T-helper 2 cell treated with Interferon-gamma antibody and Interleukin-4, amounts not matched to agents 5 μg/mL and 100 μg/mL, for 36 hours (primary cell): ENCODE measurements around the gene CCDC183.
"Not testable (repeated sequence)": the region's sequence is repeated elsewhere in the genome, so short reads cannot be mapped to it uniquely, and the experiment has no call there.

ENCODE experiments used
- DNase-seq: peaks from one replicate; pipeline ENCODE4 v3.0.0; 2021; ENCODE audit warnings: low spot score
- H3K27ac Mint-ChIP-seq: one replicate; pipeline ENCODE4 v1.8.0; 2021; ENCODE audit warnings: mild to moderate bottlenecking, mixed read lengths
- H3K27me3 Mint-ChIP-seq: one replicate; pipeline ENCODE4 v1.8.0; 2021; ENCODE audit warnings: low read depth, mixed read lengths
- H3K36me3 Mint-ChIP-seq: one replicate; pipeline ENCODE4 v1.8.0; 2021; ENCODE audit warnings: low read depth, mixed read lengths
- H3K4me1 Mint-ChIP-seq: one replicate; pipeline ENCODE4 v1.8.0; 2021; ENCODE audit warnings: low read depth, mixed read lengths
- H3K4me3 Mint-ChIP-seq: one replicate; pipeline ENCODE4 v1.8.0; 2022; ENCODE audit warnings: mild to moderate bottlenecking, moderate library complexity, mixed read lengths
- H3K9me3 Mint-ChIP-seq: one replicate; pipeline ENCODE4 v1.8.0; 2021; ENCODE audit warnings: mixed read lengths

Gene CCDC183

DNA sequence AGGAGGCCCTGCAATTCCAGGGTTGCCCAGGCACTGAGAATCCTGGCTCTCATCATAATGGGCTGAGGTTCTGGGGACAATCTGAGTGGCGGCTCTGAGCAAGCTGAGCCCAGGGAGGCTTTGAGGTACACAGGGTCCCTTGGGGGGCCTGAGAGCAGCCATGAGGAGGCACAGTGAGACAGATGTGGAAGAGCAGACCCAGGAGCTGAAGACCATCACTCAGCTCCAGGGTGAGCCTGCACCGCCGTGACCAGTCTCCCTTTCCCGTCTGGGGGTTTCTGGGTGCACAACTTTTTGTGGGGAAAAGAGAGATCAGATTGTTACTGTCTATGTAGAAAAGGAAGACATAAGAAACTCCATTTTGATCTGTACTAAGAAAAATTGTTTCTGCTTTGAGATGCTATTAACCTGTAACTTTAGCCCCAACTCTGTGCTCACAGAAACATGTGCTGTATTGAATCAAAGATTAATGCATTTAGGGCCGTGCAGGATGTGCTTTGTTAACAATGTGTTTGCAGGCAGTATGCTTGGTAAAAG is at the start of gene CCDC183:
Gene CCDC183, plus strand, starts transcription at position 101 of the 537 bp plus-strand sequence. Its CDS starts 60 bp downstream, at position 161.
- Mint-ChIP-seq H3K9me3 (no peaks in the 10 kb centered on the region), H3K27me3 (peaks cover 28% of the 10 kb centered on the region), H3K4me3 (no peak within 1 kb of the TSS), H3K4me1 (peaks cover 20% of the 10 kb centered on the region), H3K27ac (no peak within 1 kb of the TSS), H3K36me3 (peaks cover 3% of the 10 kb centered on the region)
- no peak for DNase-seq

DNA sequence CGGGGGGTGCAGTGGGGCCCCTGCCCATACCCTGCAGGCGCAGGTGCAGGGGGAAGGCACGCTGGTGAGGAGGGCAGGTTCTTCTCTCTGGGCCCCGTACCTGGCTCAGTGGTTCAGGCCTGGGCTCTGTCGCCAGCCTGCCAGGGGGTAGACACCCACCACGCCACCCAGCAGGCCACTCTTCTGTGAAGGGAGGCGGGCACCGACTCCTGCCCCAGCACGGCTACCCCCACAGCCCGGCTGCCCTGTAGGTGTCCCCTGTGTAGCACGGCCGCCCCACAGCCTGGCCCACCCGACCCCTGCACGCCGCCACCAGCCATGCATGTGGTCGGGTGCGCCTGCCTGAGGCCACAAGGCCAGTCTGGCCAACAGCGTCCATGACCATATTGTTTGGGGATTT is 49.5 kb upstream of the CCDC183 start:
- Mint-ChIP-seq H3K9me3 (peaks cover 2% of the 10 kb centered on the region), H3K4me1 (peaks cover 6% of the 10 kb centered on the region), H3K4me3 (no peak overlapping the region), H3K36me3 (no peaks in the 10 kb centered on the region), H3K27ac (no peak overlapping the region), H3K27me3 (peaks cover 6% of the 10 kb centered on the region)
- no peak for DNase-seq

DNA sequence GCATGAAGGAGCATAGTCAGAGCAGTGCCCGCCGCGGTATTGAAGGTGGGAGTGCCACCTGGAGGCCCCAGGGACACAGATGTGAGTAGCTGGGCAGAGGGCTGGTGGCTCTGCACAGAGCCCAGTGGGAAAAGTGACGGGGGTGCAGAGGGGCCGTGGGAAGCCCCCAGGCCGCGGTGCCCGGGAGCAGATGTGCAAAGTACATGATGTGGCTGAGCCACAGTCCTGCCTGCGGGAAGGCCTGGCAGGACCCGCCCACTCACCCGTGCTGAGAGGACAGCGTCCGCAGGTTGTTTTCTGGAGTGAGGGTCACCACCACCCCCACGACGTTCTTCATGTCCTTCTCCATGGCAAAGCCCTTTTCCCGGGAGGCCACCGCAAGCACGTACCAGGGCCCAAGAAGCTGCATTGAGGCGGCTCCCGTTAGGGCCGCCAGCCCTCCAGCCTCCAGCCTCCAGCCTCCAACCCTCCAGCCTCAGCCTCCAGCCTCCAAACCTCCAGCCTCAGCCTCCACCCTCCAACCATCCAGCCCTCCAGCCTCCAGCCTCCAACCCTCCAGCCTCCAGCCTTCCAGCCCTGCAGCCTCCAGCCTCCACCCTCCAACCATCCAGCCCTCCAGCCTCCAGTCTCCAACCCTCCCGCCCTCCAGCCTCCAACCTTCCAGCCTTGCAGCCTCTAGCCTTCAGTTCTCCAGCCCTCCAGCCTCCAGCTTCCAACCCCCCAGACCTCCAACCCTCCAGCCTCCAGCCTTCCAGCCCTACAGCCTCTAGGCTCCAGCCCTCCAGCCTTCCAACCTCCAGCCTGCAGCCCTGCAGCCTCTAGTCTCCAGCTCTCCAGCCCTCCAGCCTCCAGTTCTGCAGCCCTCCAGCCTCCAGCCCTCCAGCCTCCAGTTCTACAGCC is 48.7 kb upstream of the CCDC183 start:
- Mint-ChIP-seq H3K4me3 (no peak overlapping the region), H3K27ac (peak overlapping the region; percentile 7), H3K27me3 (peaks cover 4% of the 10 kb centered on the region), H3K36me3 (peaks cover 1% of the 10 kb centered on the region), H3K4me1 (peaks cover 6% of the 10 kb centered on the region), H3K9me3 (peaks cover 10% of the 10 kb centered on the region)
- DNase-seq = no peak

DNA sequence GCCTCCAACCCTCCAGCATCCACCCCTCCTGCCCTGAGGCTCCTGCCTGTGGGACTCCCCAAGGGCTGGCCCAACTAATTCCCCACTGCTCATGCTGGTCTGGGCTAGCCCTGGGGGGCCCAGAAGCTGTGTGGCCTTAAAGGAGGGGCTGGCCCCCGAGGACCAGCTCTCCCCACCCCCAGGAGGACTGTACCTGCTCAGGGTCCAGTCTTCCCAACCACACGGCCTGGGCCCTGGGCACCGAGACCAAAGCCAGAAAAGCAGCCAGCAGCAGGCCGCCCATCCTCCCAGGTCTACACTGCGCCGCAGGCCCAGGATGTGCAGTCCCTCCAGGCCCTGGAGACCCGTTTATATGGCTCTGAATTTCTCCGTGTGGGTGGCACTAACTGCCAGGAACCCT is 47.9 kb upstream of the CCDC183 start, which contains the start of gene LCN6:
Gene LCN6, minus strand, starts transcription at position 325 of the 400 bp plus-strand sequence. Its CDS starts 42 bp downstream, at position 283.
- H3K36me3 Mint-ChIP-seq = peaks cover 2% of the 10 kb centered on the region
- H3K27ac Mint-ChIP-seq = peak within 1 kb of the TSS; percentile 7
- DNase-seq = no peak
- peaks cover 16% of the 10 kb centered on the region for H3K9me3 Mint-ChIP-seq
- peaks cover 4% of the 10 kb centered on the region for H3K27me3 Mint-ChIP-seq
- peaks cover 6% of the 10 kb centered on the region for H3K4me1 Mint-ChIP-seq
- no peak within 1 kb of the TSS for H3K4me3 Mint-ChIP-seq

DNA sequence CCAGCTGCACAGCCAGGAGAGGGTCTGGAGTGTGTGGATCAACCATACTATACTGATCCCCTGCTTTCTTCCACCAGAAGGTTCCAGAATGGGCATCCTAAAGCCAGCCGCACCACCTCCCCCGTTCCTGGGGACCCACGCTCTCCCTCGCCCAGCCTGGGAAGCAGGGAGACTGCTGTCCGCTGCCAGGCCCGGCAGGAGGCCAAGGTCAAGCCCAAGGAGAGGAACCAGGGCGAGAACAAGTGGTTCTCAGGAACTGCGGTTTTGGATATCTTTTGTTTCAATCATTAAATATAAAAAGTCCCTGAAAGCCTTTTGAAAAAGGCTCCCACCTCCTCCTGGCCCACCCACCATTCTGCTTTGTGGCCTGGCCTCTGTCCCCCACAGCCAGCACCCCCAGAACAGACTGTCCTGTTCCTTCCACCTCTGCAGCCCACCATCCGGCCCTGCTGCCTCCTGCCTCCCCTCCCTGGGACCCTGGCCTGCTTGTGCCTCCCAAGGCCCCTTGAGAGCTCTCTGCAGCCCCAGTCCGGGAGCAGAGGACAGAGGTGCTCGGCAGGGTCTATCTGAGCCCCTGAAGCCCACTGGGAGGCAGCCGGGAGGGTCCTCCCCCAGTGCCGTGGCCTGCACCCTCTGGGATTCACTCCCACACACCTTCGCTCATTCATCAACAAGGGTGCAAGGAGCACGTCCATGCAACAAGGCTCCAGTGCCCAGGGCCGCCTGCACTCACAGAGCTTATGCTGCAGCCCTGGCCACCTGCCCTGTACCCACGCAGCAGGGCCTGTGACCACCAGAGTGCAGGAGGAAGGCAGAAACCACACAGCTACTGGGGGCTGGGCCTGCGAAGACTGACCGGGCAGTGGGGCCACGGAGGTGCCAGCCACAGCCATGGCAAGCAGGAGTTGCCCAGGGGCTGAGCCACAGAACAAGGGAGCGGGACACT is 47.2 kb upstream of the CCDC183 start:
- Mint-ChIP-seq H3K9me3 (peaks cover 16% of the 10 kb centered on the region), H3K36me3 (peaks cover 2% of the 10 kb centered on the region), H3K4me3 (no peak overlapping the region), H3K27ac (no peak overlapping the region), H3K4me1 (peaks cover 6% of the 10 kb centered on the region), H3K27me3 (peaks cover 1% of the 10 kb centered on the region)
- no peak for DNase-seq

DNA sequence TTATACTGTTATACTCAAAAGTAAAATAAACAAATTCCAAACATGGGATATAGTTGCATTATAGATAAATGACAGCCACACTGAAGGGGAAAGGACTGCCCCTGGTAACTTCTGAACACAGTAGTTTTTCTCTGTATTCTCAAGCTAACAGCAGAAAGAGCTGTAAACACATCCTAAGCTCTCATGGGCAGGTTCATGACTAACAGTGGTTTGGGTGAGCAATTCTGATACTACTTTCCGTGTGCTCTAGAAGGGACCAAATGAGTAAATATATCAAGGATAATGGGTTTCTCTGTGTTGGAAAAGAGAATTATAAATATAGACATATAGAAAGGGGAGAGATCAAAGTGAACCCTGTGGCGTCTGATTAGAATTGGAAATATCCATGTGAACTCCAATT is 45.6 kb upstream of the CCDC183 start:
- no peak overlapping the region for H3K27ac Mint-ChIP-seq
- peaks cover 2% of the 10 kb centered on the region for H3K36me3 Mint-ChIP-seq
- H3K27me3 Mint-ChIP-seq = peaks cover 1% of the 10 kb centered on the region
- no peak overlapping the region for H3K4me3 Mint-ChIP-seq
- peak; percentile 29 for DNase-seq
- peaks cover 6% of the 10 kb centered on the region for H3K4me1 Mint-ChIP-seq
- peaks cover 18% of the 10 kb centered on the region for H3K9me3 Mint-ChIP-seq

DNA sequence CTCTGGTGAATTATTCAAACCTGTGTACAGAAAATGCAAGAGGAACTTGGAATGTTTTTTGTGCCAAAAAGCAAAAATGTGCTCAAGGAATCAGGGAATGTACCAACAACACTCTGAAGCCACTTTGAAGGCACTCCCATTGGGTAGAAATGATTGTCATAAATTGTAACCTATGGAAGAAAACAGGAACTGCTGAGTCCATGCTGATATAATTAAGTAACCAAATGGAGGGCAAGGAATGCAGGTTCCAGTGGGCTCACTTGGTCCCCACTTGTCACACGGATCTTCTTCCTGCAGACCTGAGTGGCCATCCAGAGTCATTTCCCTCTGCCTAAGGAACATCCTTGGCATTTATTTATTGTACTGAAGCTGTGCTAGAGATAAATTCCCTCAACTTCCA is 44.9 kb upstream of the CCDC183 start:
- no peak for DNase-seq
- Mint-ChIP-seq H3K27me3 (peaks cover 1% of the 10 kb centered on the region), H3K36me3 (peaks cover 2% of the 10 kb centered on the region), H3K4me1 (peaks cover 6% of the 10 kb centered on the region), H3K9me3 (peaks cover 25% of the 10 kb centered on the region), H3K27ac (no peak overlapping the region), H3K4me3 (no peak overlapping the region)

DNA sequence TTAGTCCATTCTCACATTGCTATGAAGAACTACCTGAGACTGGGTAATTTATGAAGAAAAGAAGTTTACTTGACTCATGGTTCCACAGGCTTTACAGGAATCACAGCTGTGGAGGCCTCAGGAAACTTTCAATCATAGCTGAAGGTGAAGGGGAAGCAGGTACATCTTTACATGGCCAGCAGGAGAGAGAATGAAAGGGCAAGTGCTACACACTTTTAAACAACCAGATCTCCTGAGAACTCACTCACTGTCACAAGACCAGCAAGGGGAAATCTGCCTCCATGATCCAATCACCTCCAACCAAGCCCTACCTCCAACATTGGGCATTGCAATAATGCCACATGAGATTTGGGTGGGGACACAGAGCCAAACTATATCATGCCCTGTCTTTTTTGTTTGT is 44.3 kb upstream of the CCDC183 start:
- Mint-ChIP-seq H3K27ac (no peak overlapping the region), H3K4me1 (peaks cover 6% of the 10 kb centered on the region), H3K9me3 (peaks cover 30% of the 10 kb centered on the region), H3K36me3 (peaks cover 2% of the 10 kb centered on the region), H3K4me3 (no peak overlapping the region), H3K27me3 (peaks cover 1% of the 10 kb centered on the region)
- DNase-seq = no peak

DNA sequence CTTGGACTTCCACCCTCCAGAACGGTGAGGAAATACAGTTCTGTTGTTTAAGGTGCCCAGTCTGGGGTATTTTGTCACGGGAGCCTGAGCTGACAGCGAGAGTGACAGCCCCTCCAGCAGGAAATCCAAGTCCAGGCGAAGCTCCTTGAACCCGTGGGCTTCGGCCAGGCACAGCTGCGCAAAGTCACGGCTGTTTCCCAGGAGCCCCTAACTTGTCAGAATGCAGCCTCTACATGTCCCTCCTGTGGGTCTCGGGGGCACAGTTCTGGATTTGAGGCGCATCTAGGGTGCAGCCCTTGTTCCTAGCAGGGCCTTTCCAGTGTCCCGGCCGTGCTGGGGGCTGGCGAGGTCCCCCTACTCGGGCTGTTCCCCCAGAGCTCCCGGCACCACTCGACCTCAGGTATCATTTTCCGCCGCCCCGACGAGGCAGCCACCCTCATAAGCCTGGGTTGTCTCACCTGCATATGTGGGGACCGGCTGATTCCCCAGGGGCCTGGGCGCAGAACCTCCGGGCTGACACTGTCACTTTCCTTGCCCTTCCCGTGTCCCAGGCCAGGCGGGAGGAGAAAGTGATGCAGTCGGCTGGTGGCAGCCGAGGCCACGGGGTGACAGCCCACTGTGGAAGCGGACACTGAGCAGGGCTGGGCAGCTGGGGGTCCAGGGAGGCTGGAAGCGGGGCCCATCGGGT is 42.6 kb upstream of the CCDC183 start:
- Mint-ChIP-seq H3K4me1 (peaks cover 6% of the 10 kb centered on the region), H3K4me3 (no peak overlapping the region), H3K27me3 (peaks cover 1% of the 10 kb centered on the region), H3K27ac (no peak overlapping the region), H3K9me3 (peaks cover 30% of the 10 kb centered on the region), H3K36me3 (peaks cover 2% of the 10 kb centered on the region)
- no peak for DNase-seq

DNA sequence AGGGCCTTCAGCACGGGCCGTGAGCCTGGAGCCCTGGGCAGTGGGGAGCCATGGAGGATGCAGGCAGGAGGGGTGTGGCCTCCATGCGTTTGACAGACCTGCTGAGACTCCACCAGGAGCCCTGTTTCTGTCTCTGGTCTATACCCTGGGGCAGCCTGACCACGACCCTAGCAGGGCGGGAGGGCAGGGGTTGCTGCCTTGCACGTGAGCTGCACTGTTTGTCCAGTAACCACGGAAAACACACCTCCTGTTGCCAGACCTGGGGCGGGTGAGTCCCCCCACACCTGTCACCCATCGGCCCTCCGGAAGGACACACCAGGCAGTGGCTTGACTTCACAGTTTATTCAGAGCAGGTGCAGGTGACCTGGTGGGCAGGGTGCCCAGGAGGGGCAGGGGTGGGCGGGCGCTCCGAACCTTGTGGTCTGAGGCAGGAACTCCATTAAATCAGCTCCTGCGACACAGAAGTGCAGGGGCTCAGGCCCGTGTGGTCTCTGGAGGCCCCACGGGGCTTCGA is 42.0 kb upstream of the CCDC183 start:
- H3K27ac Mint-ChIP-seq = no peak overlapping the region
- DNase-seq = no peak
- H3K4me1 Mint-ChIP-seq = peaks cover 6% of the 10 kb centered on the region
- no peak overlapping the region for H3K4me3 Mint-ChIP-seq
- H3K27me3 Mint-ChIP-seq = peaks cover 1% of the 10 kb centered on the region
- peaks cover 2% of the 10 kb centered on the region for H3K36me3 Mint-ChIP-seq
- peaks cover 30% of the 10 kb centered on the region for H3K9me3 Mint-ChIP-seq

DNA sequence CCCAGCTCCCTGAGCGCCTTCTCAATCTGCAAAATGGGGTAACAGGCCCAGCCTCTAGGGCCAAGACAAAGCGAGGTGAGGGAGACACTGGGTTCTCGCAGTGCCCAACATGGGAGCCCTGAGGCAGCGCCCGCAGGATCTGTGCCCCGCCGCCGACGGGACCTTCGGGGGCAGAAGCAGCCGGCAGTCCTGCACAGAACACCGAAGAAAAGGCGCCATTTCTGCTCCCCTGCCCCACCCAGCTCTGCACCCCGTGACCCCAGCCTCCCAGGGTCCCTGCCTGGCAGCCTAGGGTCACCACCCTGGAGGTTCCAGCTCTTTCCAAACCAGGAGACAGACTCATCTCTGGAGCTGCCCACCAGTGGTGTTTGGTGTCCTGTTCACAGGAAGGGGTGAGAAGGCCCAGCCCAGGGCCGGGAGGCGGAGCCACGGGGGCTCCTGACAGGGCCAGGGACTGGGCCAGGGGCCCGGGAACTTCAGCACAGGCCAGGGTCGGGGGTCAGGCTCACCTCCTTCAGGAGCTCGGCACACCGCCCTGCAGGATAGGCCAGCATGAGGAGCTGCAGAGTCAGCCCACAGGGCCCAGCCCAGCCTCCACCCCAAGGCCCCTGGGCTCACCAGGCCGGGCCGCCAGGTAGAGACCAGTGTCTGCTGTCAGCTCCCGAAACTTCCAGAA is 41.4 kb upstream of the CCDC183 start:
- Mint-ChIP-seq H3K4me3 (no peak overlapping the region), H3K9me3 (peaks cover 30% of the 10 kb centered on the region), H3K27me3 (peaks cover 1% of the 10 kb centered on the region), H3K27ac (no peak overlapping the region), H3K4me1 (peaks cover 6% of the 10 kb centered on the region), H3K36me3 (peaks cover 2% of the 10 kb centered on the region)
- DNase-seq = no peak

DNA sequence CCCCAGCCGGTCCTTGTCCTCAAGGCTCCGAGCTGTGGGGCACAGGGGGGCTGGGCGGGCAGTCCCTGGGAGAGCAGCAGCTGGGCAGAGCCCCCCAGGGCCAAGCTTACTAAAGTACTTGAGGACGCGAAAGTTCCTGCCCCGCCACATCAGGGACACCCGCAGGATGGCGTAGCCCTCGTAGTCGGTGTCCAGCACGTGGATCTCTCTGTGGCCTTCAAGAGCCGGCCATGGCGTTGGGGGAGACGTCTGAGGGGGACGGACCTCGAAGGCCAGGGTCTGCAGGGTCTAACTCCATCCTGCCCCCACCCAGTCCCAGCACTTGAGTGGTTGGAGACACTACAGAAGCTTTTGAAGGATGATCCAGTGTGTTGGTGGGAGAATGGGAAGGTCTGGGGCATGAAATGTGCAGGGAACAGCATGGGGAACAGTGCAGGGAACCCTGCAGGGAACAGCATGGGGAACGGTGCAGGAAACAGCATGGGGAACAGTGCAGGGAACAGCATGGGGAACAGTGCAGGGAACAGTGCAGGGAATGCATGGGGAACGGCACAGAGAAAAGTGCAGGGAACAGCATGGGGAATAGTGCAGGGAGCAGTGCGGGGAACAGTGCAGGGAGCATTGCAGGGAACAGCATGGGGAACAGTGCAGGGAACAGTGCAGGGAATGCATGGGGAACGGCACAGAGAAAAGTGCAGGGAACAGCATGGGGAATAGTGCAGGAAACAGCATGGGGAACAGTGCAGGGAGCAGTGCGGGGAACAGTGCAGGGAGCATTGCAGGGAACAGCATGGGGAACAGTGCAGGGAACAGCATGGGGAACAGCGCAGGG is 40.6 kb upstream of the CCDC183 start:
- H3K36me3 Mint-ChIP-seq, H3K4me1 Mint-ChIP-seq, H3K27ac Mint-ChIP-seq, DNase-seq, H3K4me3 Mint-ChIP-seq, H3K27me3 Mint-ChIP-seq: not testable (repeated sequence)
- H3K9me3 Mint-ChIP-seq = peaks cover 30% of the 10 kb centered on the region
